ENCODE results near the gene DYNC2I2.
"Not testable (repeated sequence)": the region's sequence is repeated elsewhere in the genome, so short reads cannot be mapped to it uniquely, and the experiment has no call there.

DYNC2I2 gene

DNA sequence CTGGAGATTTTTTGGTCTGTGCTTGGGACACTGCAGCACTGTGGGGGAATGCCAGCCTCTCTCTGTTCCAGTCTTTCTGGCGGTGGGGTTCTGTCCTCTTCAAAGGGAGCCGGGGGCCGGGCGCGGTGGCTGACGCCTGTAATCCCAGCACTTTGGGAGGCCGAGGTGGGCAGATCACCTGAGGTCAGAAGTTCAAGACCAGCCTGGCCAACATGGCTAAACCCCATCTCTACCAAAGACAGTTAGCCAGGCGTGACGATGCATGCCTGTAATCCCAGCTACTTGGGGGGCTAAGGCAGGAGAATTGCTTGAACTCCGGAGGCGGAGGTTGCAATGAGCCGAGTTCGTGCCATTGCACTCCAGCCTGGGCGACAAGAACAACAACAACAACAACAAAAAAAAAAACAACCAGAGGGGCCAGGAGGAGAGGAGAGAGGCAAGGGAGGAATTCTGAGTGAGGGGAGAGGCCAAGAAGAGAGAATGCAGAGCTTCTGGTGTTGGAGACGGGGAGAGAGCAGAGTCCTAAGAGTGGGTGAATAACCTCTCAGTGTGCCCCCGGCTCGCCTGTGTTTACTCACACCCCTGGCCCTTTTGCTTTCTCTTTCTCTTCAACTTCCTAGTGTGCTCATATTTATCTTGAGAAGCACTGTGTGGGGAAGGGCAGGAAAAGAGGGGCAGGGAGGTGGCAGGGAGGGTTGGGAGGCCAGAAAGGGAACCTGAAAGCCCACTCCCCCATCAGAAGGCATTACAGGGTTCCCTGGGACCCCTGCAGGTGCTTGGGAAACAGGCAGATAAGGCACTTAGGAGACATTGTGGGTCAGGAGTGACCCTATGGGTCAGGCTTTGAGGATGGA is 29.2 kb upstream of the DYNC2I2 start:
- peak; percentile 30 for DNase-seq (ENCODE audit: low read depth, low spot score)

DNA sequence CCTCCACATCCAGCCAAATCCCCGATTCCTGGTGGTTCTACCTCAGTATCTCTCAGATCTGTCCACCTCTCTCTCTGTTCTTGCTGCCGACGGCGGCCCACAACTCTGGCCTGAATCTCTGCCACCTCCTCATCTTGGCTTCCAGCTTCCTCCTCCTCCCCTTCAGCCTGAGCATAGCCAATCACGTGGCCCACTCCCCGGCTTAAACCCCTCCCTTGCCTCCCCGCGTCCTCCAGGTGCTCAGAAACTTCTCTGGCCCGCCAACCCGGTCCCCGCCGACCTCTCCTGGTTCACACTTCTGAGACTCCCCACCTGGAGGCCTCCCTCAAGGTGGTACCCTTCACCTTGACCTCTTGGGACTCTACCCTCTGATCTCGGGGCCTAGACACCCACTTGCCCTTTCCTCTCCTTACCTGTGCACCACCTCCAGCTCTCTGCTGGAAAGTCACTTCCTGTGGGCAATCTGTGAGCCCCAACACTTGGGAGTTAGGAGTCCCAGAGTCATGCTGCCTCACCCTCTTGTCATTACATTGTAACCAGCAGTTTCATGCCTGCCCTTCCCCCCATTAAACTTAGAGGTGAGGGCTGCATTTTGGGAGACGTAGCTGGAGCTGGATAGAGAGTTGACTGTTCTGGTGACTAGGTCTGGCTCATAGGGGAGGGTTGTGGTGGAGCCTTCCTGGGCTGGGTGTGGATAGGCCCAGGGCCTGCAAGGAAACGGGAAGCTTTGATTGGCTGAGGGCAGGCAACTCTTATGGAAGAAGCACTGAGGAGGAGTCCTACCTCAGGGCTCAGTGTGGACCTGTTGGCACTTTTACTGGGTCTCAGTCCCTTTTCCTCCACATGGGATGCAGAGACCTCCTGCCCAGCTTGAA is 27.9 kb upstream of the DYNC2I2 start:
- peak; percentile 42 for DNase-seq (ENCODE audit: low read depth, low spot score)

DNA sequence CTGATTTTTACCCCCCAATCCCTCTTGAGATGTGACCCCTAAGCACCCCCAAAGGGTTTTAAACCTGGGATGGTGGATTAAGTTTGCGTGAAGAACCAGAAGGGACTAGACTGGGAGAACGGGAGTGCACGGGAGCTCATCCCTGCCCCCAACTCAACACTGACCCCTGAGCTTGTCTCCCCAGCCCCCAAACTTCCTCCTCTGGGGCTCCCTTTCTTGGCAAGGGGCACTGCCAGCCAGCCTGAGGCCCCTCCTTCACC is 27.3 kb upstream of the DYNC2I2 start:
- no peak for DNase-seq (ENCODE audit: low read depth, low spot score)

- no peak for DNase-seq (ENCODE audit: low read depth, low spot score)
Measured at GRCh38 chr9:128683340-128684064, 26.9 kb upstream of the DYNC2I2 start.

DNA sequence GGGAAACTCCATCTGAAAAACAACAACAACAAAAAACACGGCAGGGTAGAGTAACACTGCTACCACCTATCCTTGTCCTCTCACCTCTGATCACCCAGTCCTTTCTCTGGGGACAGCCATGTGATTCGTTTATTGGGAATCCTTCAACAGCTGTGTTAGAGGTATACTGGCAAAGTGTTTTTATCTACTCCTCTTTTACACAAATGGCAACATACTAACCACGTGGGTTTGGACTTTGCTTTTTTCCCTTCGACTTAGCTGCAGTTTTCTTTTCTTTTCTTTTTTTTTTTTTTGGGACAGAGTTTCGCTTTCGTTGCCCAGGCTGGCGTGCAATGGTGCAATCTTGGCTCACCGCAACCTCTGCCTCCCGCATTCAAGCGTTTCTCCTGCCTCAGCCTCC is 21.1 kb upstream of the DYNC2I2 start:
- no peak for DNase-seq (ENCODE audit: low read depth, low spot score)

- DNase-seq (ENCODE audit: low read depth, low spot score) = no peak
Measured at GRCh38 chr9:128675382-128675781, 18.7 kb upstream of the DYNC2I2 start.

- no peak for DNase-seq (ENCODE audit: low read depth, low spot score)
Measured at GRCh38 chr9:128669786-128670185, 13.1 kb upstream of the DYNC2I2 start.

- not testable (repeated sequence) for DNase-seq (ENCODE audit: low read depth, low spot score)
Measured at GRCh38 chr9:128666481-128666941, 9.9 kb upstream of the DYNC2I2 start.

- DNase-seq (ENCODE audit: low read depth, low spot score) = no peak
Measured at GRCh38 chr9:128657796-128658195, 1.1 kb upstream of the DYNC2I2 start.

GRCh38 chr9:128657344-128657704 is 677 bp upstream of the DYNC2I2 start:
- no peak for DNase-seq (ENCODE audit: low read depth, low spot score)

GRCh38 chr9:128654481-128654880 is 2.2 kb downstream of the DYNC2I2 start:
- DNase-seq (ENCODE audit: low read depth, low spot score) = no peak

DNA sequence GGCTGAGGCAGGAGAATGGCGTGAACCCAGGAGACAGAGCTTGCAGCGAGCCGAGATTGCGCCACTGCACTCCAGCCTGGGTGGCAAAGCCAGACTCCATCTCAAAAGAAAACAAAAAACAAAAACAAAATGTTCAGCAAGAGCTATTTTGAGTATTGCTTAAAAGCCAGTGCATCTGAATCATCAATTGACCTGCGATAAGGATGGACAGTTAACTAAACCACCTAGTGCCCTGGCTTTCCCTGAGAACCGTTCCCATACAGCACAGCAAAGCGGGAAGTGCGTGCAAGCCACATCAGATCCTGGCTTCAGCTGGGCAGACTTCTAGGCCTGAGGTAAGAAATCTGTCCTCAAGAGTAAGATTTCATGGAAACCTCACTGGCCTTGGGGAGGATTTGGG is 2.7 kb downstream of the DYNC2I2 start:
- no peak for DNase-seq (ENCODE audit: low read depth, low spot score)

GRCh38 chr9:128651798-128652197 is 4.8 kb downstream of the DYNC2I2 start:
- no peak for DNase-seq (ENCODE audit: low read depth, low spot score)

- peak; percentile 52 for DNase-seq (ENCODE audit: low read depth, low spot score)
Measured at GRCh38 chr9:128648206-128648605, 8.4 kb downstream of the DYNC2I2 start.

GRCh38 chr9:128643519-128644300 is 12.9 kb downstream of the DYNC2I2 start:
- DNase-seq (ENCODE audit: low read depth, low spot score) = no peak

DNA sequence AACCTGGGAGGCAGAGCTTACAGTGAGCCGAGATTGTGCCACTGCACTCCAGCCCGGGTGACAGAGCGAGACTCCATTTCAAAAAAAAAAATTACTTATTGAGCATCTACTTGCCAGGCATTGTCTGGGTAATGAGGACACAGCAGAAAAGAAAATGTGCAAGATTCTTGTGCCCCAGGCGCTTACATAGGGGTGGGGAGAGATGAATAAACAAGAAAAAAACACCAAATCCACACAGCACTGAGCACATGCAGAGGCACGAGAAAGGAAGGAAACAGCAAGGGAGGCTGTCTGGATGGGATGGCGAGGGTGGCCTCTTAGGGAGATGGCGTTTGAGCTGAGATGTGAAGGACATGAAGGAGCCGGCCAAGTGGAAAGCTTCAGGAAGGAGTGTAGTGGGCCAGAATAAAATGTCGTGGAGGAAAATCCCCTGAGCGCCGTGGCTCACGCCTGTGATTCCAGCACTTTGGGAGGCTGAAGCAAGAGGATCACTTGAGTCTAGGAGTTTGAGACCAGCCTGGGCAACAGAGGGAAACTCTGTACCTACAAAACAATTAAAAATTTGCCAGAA is 13.9 kb downstream of the DYNC2I2 start:
- no peak for DNase-seq (ENCODE audit: low read depth, low spot score)

GRCh38 chr9:128640603-128641002 is 16.0 kb downstream of the DYNC2I2 start:
- no peak for DNase-seq (ENCODE audit: low read depth, low spot score)

GRCh38 chr9:128638580-128638979 is 18.1 kb downstream of the DYNC2I2 start:
- no peak for DNase-seq (ENCODE audit: low read depth, low spot score)

DNA sequence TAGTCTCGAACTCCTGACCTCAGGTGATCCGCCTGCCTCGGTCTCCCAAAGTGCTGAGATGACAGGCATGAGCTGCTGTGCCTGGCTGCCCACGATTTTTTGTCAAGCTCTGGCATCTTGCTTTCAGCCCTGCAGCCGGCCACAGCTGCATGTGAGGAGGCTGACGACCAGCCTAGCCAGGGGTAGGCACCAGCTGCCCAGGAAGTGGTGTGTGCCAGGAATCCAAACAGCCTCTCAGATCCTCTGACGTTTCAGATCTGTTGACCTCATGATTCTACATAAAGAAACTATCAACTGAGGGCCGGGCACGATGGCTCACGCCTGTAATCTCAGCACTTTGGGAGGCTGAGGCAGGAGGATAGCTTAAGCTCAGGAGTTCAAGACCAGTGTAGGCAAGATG is 19.0 kb downstream of the DYNC2I2 start:
- DNase-seq (ENCODE audit: low read depth, low spot score) = no peak

DNA sequence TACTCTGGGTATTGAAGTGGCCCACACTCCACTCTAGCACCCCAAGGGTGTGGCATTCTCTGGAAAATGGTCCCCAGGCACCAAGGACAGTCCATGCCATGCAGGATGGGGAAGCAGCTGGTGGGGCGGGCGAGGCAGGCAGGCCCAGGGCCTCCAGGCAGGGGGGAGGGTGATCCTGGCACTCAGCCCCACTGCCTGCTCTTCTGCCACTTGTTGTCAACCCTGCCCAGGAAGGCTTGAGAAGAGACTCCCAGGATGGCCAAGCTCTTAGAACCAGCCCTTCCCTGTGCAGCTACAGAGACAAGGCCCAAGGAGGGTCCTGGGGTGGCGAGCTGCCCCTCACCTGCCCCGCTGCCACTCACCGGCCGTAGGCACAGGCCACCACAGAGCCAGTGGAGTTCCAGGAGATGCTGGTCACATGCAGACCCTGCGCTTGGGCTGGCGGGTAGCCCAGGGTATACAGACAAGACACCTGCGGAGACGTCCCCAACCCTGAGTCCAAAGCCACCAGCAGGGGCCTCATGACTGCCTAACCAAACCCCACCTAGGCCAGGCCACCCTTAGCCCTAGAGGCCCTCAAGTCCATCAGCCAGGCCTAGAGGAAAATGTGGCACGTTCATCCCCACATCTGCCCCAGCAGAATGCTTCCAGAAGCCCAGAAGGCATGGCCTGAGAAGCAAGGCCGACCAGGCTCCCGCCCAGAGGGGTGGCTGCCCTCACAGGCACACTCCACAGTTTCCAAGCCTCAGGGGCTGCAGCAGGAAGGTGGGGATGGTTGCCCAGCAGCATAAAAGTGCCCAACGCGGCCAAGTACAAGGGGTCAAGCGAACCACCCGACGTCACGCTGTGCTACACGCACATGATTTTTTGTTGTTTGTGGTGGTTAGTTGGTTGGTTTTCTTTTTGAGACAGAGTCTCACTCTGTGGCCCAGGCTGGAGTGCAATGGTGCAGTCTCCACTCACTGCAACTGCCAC is 19.8 kb downstream of the DYNC2I2 start:
- DNase-seq (ENCODE audit: low read depth, low spot score) = no peak
